DOHH2 (cell line): ENCODE measurements around the gene NQO2.

Source experiments
- H3F3A ChIP-seq: fragments of 200-600 bp; sonication (generic), shearing (Covaris generic); 2 replicates; pipeline ENCODE4 v1.6.0; 2016; ENCODE audit warnings: antibody characterized with exemption, mild to moderate bottlenecking; ENCODE audit not compliant: control insufficient read depth, insufficient read depth
- H3K27ac ChIP-seq: fragments of 200-600 bp; sonication (generic); 2 replicates; pipeline ENCODE4 v1.5.1; 2014; ENCODE audit warnings: low read depth, mild to moderate bottlenecking, low read length, moderate library complexity
- H3K27me3 ChIP-seq: fragments of 200-600 bp; sonication (generic); 2 replicates; pipeline ENCODE4 v1.6.1; 2014; ENCODE audit warnings: mild to moderate bottlenecking, low read length, mixed read lengths; ENCODE audit not compliant: control insufficient read depth
- H3K36me3 ChIP-seq: fragments of 200-600 bp; sonication (generic); 2 replicates; pipeline ENCODE4 v1.6.1; 2014; ENCODE audit warnings: mild to moderate bottlenecking, low read length, moderate library complexity, mixed read lengths; ENCODE audit not compliant: control insufficient read depth
- H3K4me1 ChIP-seq: fragments of 200-600 bp; sonication (generic); 2 replicates; pipeline ENCODE4 v1.6.1; 2014; ENCODE audit warnings: mild to moderate bottlenecking, low read length, mixed read lengths; ENCODE audit not compliant: control insufficient read depth
- H3K4me2 ChIP-seq: fragments of 200-600 bp; sonication (generic); 2 replicates; pipeline ENCODE4 v1.6.0; 2014; ENCODE audit warnings: mild to moderate bottlenecking, low read length, moderate library complexity
- H3K4me3 ChIP-seq: fragments of 200-600 bp; sonication (generic); 2 replicates; pipeline ENCODE4 v1.5.1; 2014; ENCODE audit warnings: mild to moderate bottlenecking, low read length, mixed read lengths
- H3K79me2 ChIP-seq: fragments of 200-600 bp; sonication (generic); 2 replicates; pipeline ENCODE4 v1.6.1; 2014; ENCODE audit warnings: mild to moderate bottlenecking, low read length, mixed read lengths; ENCODE audit not compliant: control insufficient read depth
- H3K9me2 ChIP-seq: fragments of 200-600 bp; sonication (generic); replicated peaks from 2 replicates; pipeline ENCODE4 v1.6.1; 2014; ENCODE audit warnings: mild to moderate bottlenecking, low read length, mixed read lengths; ENCODE audit not compliant: control insufficient read depth
- H3K9me3 ChIP-seq: fragments of 200-600 bp; sonication (generic); 2 replicates; pipeline ENCODE4 v1.6.1; 2014; ENCODE audit warnings: antibody characterized with exemption, low read length, mixed read lengths; ENCODE audit not compliant: control insufficient read depth, insufficient read depth
- H4K20me1 ChIP-seq: fragments of 200-600 bp; sonication (generic); 2 replicates; pipeline ENCODE4 v1.6.0; 2014; ENCODE audit warnings: low read depth, mild to moderate bottlenecking, antibody characterized with exemption, low read length, moderate library complexity; ENCODE audit not compliant: control insufficient read depth, insufficient read depth
- EZH2phosphoT487 ChIP-seq: fragments of 200-600 bp; sonication (generic); IDR thresholded peaks from 2 replicates; pipeline ENCODE4 v1.6.1; 2017; ENCODE audit warnings: borderline replicate concordance, mild to moderate bottlenecking, antibody characterized with exemption, low read length, moderate library complexity, mixed read lengths
- TF ChIP-seq, protein P1 (sequence below): fragments of 200-600 bp; sonication (generic); IDR thresholded peaks from one replicate; pipeline ENCODE4 v1.5.1; 2014; ENCODE audit warnings: antibody characterized with exemption, mild to moderate bottlenecking, low read depth, low read length; ENCODE audit not compliant: poor library complexity, severe bottlenecking

The NQO2 gene

DNA sequence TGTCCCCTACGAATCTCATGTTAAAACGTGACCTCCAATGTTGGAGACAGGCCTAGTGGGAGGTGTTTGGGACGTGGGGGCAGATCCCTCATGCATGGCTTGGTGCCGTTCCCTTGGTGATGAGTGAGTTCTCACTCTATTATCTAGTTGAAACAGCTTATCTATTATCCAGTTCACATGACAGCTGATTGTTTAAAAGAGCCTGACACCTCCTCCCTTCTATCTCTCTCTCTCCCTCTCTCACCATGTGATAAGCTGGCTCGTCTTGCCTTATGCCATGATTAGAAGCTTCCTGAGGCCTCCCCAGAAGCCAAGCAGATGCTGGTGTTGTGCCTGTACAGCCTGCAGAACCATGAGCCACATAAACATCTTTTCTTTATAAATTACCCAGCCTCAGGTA is 35.7 kb downstream of the NQO2 start:
- Histone ChIP-seq H3K4me1 (peaks cover 34% of the 10 kb centered on the region), H3F3A (0 out of 2 replicates have a peak, but pooled peaks cover 3% of the 10 kb centered on the region), H3K36me3 (no peaks in the 10 kb centered on the region), H3K4me3 (no peak overlapping the region), H4K20me1 (no peaks in the 10 kb centered on the region), H3K27me3 (no peaks in the 10 kb centered on the region), H3K27ac (no peak overlapping the region), H3K4me2 (no peak overlapping the region), H3K79me2 (no peaks in the 10 kb centered on the region), H3K9me3 (no peaks in the 10 kb centered on the region), H3K9me2 (no peaks in the 10 kb centered on the region)
- no peak for TF ChIP-seq EZH2phosphoT487

DNA sequence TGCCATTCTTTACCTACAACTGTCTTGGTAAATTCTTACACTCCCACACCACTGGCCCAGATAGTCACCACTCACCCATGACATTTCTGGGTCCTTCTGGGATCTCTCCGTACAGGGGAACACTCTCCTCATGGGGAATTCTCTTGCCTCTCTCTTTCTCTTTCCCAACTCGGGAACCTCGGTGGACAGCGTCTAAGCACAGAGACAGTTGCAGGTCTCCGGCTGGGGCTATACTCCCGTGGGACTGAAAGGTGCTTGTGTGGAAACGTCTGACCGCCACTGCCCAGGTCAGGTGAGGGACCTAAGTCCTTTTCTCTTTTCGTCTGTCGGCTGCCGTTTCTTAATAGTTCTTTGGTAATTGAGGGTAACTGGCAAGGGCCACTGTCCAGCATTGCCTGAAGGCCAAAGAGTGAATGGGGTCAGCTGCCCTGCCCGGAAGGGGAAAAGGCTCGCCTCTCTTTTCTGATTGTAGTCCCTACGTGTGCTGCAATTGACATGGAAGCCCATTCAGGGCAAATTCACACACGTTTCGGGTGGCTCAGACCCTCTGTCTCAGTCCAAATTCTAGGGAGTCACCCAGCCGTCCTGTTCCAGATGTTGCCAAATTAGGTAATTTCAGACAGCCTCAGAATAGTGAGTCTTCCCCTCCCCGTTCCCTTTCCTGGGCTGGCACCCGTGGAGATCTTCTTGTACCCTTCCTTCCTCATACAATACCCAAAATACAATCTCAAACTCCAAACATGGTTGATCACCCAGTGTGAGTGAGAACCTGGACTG is 37.4 kb downstream of the NQO2 start:
- Histone ChIP-seq H3K4me1 (peaks cover 21% of the 10 kb centered on the region), H4K20me1 (no peaks in the 10 kb centered on the region), H3K4me2 (no peak overlapping the region), H3K79me2 (no peaks in the 10 kb centered on the region), H3K27me3 (no peaks in the 10 kb centered on the region), H3K9me3 (no peaks in the 10 kb centered on the region), H3F3A (no peaks in the 10 kb centered on the region), H3K9me2 (no peaks in the 10 kb centered on the region), H3K27ac (no peak overlapping the region), H3K4me3 (no peak overlapping the region), H3K36me3 (no peaks in the 10 kb centered on the region)
- no peak for TF ChIP-seq EZH2phosphoT487
- TF ChIP-seq, protein P1, sequence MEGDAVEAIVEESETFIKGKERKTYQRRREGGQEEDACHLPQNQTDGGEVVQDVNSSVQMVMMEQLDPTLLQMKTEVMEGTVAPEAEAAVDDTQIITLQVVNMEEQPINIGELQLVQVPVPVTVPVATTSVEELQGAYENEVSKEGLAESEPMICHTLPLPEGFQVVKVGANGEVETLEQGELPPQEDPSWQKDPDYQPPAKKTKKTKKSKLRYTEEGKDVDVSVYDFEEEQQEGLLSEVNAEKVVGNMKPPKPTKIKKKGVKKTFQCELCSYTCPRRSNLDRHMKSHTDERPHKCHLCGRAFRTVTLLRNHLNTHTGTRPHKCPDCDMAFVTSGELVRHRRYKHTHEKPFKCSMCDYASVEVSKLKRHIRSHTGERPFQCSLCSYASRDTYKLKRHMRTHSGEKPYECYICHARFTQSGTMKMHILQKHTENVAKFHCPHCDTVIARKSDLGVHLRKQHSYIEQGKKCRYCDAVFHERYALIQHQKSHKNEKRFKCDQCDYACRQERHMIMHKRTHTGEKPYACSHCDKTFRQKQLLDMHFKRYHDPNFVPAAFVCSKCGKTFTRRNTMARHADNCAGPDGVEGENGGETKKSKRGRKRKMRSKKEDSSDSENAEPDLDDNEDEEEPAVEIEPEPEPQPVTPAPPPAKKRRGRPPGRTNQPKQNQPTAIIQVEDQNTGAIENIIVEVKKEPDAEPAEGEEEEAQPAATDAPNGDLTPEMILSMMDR = no peak

DNA sequence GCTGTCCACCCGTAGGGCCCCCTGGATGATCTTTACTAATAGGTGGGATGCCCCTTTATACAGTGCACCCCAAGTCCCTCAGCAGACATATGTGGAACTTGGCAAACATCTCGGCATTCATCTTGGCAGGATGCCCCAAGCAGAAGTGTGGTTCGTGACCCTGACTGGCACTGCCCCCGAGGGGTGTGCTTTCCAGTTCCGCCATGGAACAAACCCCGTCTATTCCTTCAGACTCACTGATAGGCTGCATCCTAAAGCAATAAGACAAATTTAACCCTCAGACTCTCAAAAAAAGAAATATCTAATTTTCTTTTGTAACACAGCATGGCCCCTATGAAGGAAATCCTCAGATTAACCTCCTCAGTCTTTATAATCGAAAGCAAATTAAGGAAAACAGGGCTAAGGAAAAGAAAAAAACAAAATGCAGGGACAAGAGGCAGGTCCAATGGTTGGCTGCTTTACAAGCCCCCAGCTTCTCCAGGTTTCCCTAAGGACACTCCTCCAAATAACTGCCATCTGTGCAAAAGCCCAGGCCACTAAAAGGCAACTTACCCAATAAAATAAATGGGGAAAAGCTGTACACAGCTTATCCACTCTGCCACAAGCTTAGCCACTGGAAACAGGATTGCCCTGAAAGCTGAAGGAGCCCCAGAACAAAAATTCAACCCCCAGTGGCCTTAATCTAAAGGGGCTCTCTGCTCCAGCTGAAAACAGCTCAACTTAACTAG is 38.1 kb downstream of the NQO2 start:
- H4K20me1 ChIP-seq = no peaks in the 10 kb centered on the region
- no peaks in the 10 kb centered on the region for H3K9me2 ChIP-seq
- H3K4me2 ChIP-seq = no peak overlapping the region
- no peaks in the 10 kb centered on the region for H3F3A ChIP-seq
- H3K4me3 ChIP-seq = no peak overlapping the region
- no peaks in the 10 kb centered on the region for H3K79me2 ChIP-seq
- no peaks in the 10 kb centered on the region for H3K36me3 ChIP-seq
- H3K27me3 ChIP-seq = no peaks in the 10 kb centered on the region
- H3K4me1 ChIP-seq = peaks cover 16% of the 10 kb centered on the region
- H3K9me3 ChIP-seq = no peaks in the 10 kb centered on the region
- TF ChIP-seq, protein P1 = no peak
- TF ChIP-seq EZH2phosphoT487 = no peak
- H3K27ac ChIP-seq = no peak overlapping the region

DNA sequence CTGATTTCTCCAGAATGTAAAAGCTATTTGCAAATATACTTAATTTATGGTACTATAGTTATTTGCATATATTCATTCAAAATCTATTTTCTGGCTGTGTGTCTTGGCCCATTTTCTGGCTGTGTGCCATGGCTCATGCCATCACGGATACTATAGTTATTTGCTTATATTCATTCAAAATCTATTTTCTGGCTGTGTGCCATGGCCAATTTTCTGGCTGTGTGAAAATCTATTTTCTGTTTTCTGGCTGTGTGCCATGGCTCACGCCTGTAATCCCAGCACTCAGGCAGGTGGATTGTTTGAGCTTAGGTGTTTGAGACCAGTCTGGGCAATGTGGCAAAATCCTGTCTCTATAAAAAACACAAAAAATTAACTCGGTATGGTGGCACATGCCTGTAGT is 39.7 kb downstream of the NQO2 start:
- peaks cover 16% of the 10 kb centered on the region for H3K4me1 ChIP-seq
- H4K20me1 ChIP-seq = no peaks in the 10 kb centered on the region
- no peak overlapping the region for H3K4me3 ChIP-seq
- no peak overlapping the region for H3K27ac ChIP-seq
- H3K4me2 ChIP-seq = no peak overlapping the region
- H3K27me3 ChIP-seq = no peaks in the 10 kb centered on the region
- H3K36me3 ChIP-seq = no peaks in the 10 kb centered on the region
- H3K9me3 ChIP-seq = no peaks in the 10 kb centered on the region
- TF ChIP-seq EZH2phosphoT487 = no peak
- TF ChIP-seq, protein P1 = no peak
- H3F3A ChIP-seq = no peaks in the 10 kb centered on the region
- no peaks in the 10 kb centered on the region for H3K79me2 ChIP-seq
- H3K9me2 ChIP-seq = no peaks in the 10 kb centered on the region
